Measurements from ENCODE around the gene DCAF15.
"Not testable (repeated sequence)": the region's sequence is repeated elsewhere in the genome, so short reads cannot be mapped to it uniquely, and the experiment has no call there.

Gene DCAF15

GRCh38 chr19:13960863-13961784, 8.8 kb downstream of the DCAF15 start:
- DNase-seq, result no peak

GRCh38 chr19:13961826-13962698, 9.8 kb downstream of the DCAF15 start:
- no peak for DNase-seq

- DNase-seq, result no peak
These were observed 10.6 kb downstream of the DCAF15 start for GRCh38 chr19:13962699-13963602.

GRCh38 chr19:13963603-13964105, 11.3 kb downstream of the DCAF15 start:
- no peak for DNase-seq

GRCh38 chr19:13964776-13965175, 12.5 kb downstream of the DCAF15 start:
- no peak for DNase-seq

GRCh38 chr19:13965377-13965896, 13.1 kb downstream of the DCAF15 start:
- DNase-seq, result no peak

- no peak for DNase-seq
These were observed 13.8 kb downstream of the DCAF15 start for GRCh38 chr19:13965926-13966683.

GRCh38 chr19:13966684-13967128, 14.4 kb downstream of the DCAF15 start:
- DNase-seq, result no peak

GRCh38 chr19:13967206-13967605, 14.9 kb downstream of the DCAF15 start:
- not testable (repeated sequence) for DNase-seq

- no peak for DNase-seq
These were observed 16.1 kb downstream of the DCAF15 start for GRCh38 chr19:13968383-13968935.

GRCh38 chr19:13968999-13969398, 16.7 kb downstream of the DCAF15 start:
- DNase-seq, result no peak

GRCh38 chr19:13969897-13970296, 17.6 kb downstream of the DCAF15 start:
- DNase-seq, result no peak

- not testable (repeated sequence) for DNase-seq
These were observed 19.6 kb downstream of the DCAF15 start for GRCh38 chr19:13971868-13972267.

- no peak for DNase-seq
These were observed 20.3 kb downstream of the DCAF15 start for GRCh38 chr19:13972368-13973155.

GRCh38 chr19:13973479-13973878, 21.2 kb downstream of the DCAF15 start:
- DNase-seq, result not testable (repeated sequence)

- DNase-seq, result peak; percentile 0
These were observed 21.8 kb downstream of the DCAF15 start for GRCh38 chr19:13974073-13974472.

- DNase-seq, result no peak
These were observed 23.6 kb downstream of the DCAF15 start for GRCh38 chr19:13975870-13976269.

- DNase-seq, result no peak
These were observed 24.1 kb downstream of the DCAF15 start for GRCh38 chr19:13976446-13976845.

- DNase-seq, result no peak
These were observed 25.5 kb downstream of the DCAF15 start for GRCh38 chr19:13977803-13978202.
